Transverse colon (tissue), 4 donors: ENCODE data around the gene HERC2. TPM values are rescaled to one million over a fixed set of nuclear protein-coding genes. Genes with fewer than 3 reads are reported as not detected.

ENCODE experiments used
- DNase-seq: peaks from one replicate; pipeline ENCODE4 v3.0.0-alpha.2; 2019
- H3K27ac ChIP-seq, 4 donors: fragments of 200-600 bp; sonication (generic); 2 replicates each; pipeline ENCODE4 v1.5.1; 2016 to 2018; ENCODE audit warnings: inconsistent platforms in 4 of 4
- H3K27me3 ChIP-seq: fragments of 200-600 bp; sonication (generic); 2 replicates; pipeline ENCODE4 v1.5.1; 2017; ENCODE audit warnings: inconsistent platforms
- H3K36me3 ChIP-seq, 4 donors: fragments of 200-600 bp; sonication (generic); 2 replicates each; pipeline ENCODE4 v1.5.1; 2017 to 2019; ENCODE audit warnings: inconsistent platforms in 4 of 4
- H3K4me1 ChIP-seq, 4 donors: fragments of 200-600 bp; sonication (generic); 2 replicates each; pipeline ENCODE4 v1.5.1; 2017 to 2020; ENCODE audit warnings: inconsistent platforms in 4 of 4
- H3K4me3 ChIP-seq, 4 donors: fragments of 200-600 bp; sonication (generic); 1 replicate in 1 of 4; 2 replicates in 3 of 4; pipeline versions ENCODE4 v1.5.1 to v1.6.1; 2017 to 2019; ENCODE audit warnings: inconsistent platforms in 4 of 4
- H3K9me3 ChIP-seq, 2 donors: fragments of 200-600 bp; sonication (generic); 2 replicates each; pipeline ENCODE4 v1.5.1; 2017 to 2019; ENCODE audit warnings: inconsistent platforms in 2 of 2
- EP300 ChIP-seq: sonication (generic); formaldehyde crosslinking; IDR thresholded peaks from one replicate; pipeline ENCODE4 v1.6.1; 2017; ENCODE audit warnings: antibody characterized with exemption, low read depth
- POLR2A ChIP-seq: fragments of 450-650 bp; IDR thresholded peaks from one replicate; pipeline ENCODE4 v1.6.1; 2016; ENCODE audit warnings: antibody characterized with exemption, mild to moderate bottlenecking, moderate library complexity
- POLR2AphosphoS5 ChIP-seq, 3 donors: sonication (generic); formaldehyde crosslinking; IDR thresholded peaks; one replicate each; pipeline ENCODE4 v1.6.1; 2016; ENCODE audit warnings: antibody characterized with exemption in 3 of 3
- WGBS, 2 donors: methylation state at CpG; one replicate each; pipeline ENCODE4 v1.1.5; 2018; ENCODE audit warnings: low coverage in 1 of 2; 5-methylcytosine and 5-hydroxymethylcytosine counted together
- in situ Hi-C, 4 donors: fragments of 200-750 bp; cut with MboI; loops; one replicate each; pipeline versions ENCODE4 v1.15.0 to v1.15.1; 2017; ENCODE audit warnings: low sequenced_read_pairs in 3 of 4, low pct_ligation_motif_present in 1 of 4, low pct_unique_long_range_greater_than_20kb in 1 of 4
- intact Hi-C: fragments of 100-400 bp; cut with DNase I; formaldehyde crosslinking; loops from one replicate; pipeline ENCODE4 v1.15.1; 2023; ENCODE audit warnings: low total_unique reads
- total RNA-seq, 4 donors: library from RNA; depleted of rRNA; stranded (reverse); fragments of >200 nt; gene quantifications; one replicate each; pipeline ENCODE4 v1.1.0, GENCODE V29; 2016
- TF ChIP-seq, protein P1 (sequence below), 5 experiments: fragments of 200-600 bp in 3 of 5; fragments of 450-650 bp in 2 of 5; sonication (generic) in 3 of 5; IDR thresholded peaks; 1 replicate in 2 of 5; 2 replicates in 3 of 5; pipeline ENCODE4 v1.5.1; 2016 to 2017; ENCODE audit warnings: antibody characterized with exemption in 5 of 5, inconsistent platforms in 3 of 5, mild to moderate bottlenecking in 2 of 5, moderate library complexity in 1 of 5

HERC2 gene
- total RNA-seq, 4 donors from 2014 or later, result 64.9 to 182 (median 83.7) TPM

DNA sequence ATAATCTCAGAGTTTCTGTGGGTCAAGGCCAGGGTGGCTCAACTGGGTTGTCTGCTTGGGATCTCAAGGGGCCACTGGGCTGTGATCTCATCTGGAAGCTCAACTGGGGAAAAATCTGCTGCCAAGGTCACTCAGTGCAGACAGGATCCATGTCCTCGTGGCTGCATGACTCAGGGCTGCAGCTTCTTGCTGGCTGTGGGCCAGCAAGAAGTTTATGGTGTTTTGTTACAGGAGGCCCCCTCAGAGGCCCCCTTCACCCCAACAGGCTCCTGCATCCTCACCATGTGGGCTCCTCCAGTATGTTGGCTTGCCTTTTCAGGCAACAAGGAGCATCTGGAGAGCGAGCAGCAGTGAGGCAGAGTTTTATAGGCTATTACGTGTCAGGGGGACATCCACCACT, 237.4 kb downstream of the HERC2 start:
- TF ChIP-seq, protein P1, sequence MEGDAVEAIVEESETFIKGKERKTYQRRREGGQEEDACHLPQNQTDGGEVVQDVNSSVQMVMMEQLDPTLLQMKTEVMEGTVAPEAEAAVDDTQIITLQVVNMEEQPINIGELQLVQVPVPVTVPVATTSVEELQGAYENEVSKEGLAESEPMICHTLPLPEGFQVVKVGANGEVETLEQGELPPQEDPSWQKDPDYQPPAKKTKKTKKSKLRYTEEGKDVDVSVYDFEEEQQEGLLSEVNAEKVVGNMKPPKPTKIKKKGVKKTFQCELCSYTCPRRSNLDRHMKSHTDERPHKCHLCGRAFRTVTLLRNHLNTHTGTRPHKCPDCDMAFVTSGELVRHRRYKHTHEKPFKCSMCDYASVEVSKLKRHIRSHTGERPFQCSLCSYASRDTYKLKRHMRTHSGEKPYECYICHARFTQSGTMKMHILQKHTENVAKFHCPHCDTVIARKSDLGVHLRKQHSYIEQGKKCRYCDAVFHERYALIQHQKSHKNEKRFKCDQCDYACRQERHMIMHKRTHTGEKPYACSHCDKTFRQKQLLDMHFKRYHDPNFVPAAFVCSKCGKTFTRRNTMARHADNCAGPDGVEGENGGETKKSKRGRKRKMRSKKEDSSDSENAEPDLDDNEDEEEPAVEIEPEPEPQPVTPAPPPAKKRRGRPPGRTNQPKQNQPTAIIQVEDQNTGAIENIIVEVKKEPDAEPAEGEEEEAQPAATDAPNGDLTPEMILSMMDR (IDR thresholded peaks at IDR 0.05), result no peak
- no peak for TF ChIP-seq EP300
- no peak overlapping the region for H3K27ac ChIP-seq
- no peaks in the 10 kb centered on the region for H3K36me3 ChIP-seq
- H3K9me3 ChIP-seq, result peaks cover 0 to 7% of the 10 kb centered on the region in 2 donors
- WGBS, 2 donors, result 65% methylated on average over 3 of the region's 3 CpGs; no CpG with 5 or more reads in 1 of the 2 donors
- H3K4me1 ChIP-seq, result peaks cover 0 to 14% (median 8%) of the 10 kb centered on the region in 4 donors
- DNase-seq, result no peak
- H3K27me3 ChIP-seq, result no peaks in the 10 kb centered on the region
- H3K4me3 ChIP-seq, result no peak overlapping the region
- intact Hi-C loops (no loop called here), in situ Hi-C loops (no loop called here)

DNA sequence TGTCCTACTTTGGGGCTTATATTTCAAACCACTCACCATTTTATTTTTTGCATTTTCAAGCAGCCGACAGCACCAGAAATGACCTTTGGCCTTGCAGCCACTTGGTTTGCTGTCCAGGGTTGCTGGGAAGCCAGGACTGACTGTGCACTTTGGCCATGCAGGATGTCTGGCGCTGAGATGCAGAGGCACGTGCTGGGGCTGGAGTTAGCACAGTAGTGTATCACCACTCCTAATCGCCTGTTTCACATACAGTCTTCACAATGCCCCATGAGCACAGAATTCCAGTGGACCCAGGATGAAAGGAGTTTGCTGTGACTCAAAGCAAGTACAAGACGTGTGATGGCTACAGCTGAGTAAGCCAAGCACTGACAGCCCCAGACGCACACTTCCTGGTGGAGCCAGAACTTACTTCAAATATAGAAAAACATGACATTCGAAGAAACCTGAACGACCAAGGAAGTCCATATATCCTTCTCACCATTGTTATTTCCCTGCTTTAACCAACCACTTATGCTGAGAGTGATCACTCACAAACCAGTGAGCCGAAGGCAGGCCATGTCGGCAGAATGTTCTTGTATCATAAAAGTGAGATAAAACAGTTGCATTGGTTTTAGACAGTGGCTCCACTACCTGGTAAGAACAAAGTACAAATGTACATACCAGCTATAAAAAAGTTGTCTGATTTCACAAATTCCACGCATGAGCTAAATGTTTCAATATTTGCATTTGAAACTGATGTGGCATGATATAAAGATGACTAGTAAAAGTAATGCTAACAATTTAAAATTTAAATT, 238.9 kb downstream of the HERC2 start:
- TF ChIP-seq, protein P1 (IDR thresholded peaks at IDR 0.05), result no peak
- TF ChIP-seq POLR2AphosphoS5 (IDR thresholded peaks at IDR 0.05) (no peak), POLR2A (no peak), EP300 (no peak)
- H3K27ac ChIP-seq, result no peak overlapping the region
- intact Hi-C loops (no loop called here), in situ Hi-C loops (no loop called here)
- no peaks in the 10 kb centered on the region for H3K27me3 ChIP-seq
- no peaks in the 10 kb centered on the region for H3K36me3 ChIP-seq
- H3K4me3 ChIP-seq, result no peak overlapping the region
- DNase-seq, result peak; percentile 50
- peaks cover 0 to 14% (median 8%) of the 10 kb centered on the region in 4 donors for H3K4me1 ChIP-seq
- no peaks in the 10 kb centered on the region for H3K9me3 ChIP-seq
- WGBS, 2 donors, result 36 to 44% methylated on average over 5 to 11 of the region's 11 CpGs

DNA sequence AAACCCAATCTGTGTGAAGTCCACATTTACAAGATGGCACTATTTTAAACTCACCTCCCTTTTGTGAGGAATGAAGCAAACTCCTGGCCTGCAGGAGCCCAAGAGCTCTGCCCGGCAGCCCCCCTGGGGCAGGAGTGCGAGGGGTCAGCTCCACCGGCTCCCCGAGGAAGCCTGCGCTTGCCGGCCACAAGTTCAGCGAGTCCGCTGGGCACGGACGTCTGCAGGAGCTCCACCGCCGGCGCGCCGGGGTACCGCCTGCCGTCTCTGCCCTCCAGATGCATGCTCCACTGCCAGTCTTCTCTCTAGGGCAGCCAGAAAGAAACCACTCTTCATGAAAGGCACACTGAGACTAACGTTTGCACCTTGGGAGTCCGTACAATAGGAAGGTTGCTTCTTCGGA, 240.4 kb downstream of the HERC2 start:
- TF ChIP-seq POLR2AphosphoS5 (IDR thresholded peaks at IDR 0.05), result no peak
- TF ChIP-seq, protein P1 (IDR thresholded peaks at IDR 0.05), result no peak
- no peak for TF ChIP-seq EP300
- TF ChIP-seq POLR2A, result no peak
- peaks cover 0 to 14% (median 8%) of the 10 kb centered on the region in 4 donors for H3K4me1 ChIP-seq
- WGBS, 2 donors, result 99% methylated on average over 20 of the region's 20 CpGs; no CpG with 5 or more reads in 1 of the 2 donors
- intact Hi-C loops (no loop called here), in situ Hi-C loops (no loop called here)
- no peak overlapping the region for H3K4me3 ChIP-seq
- H3K27me3 ChIP-seq, result no peaks in the 10 kb centered on the region
- H3K9me3 ChIP-seq, result no peaks in the 10 kb centered on the region
- H3K36me3 ChIP-seq, result no peaks in the 10 kb centered on the region
- H3K27ac ChIP-seq, result no peak overlapping the region
- no peak for DNase-seq

DNA sequence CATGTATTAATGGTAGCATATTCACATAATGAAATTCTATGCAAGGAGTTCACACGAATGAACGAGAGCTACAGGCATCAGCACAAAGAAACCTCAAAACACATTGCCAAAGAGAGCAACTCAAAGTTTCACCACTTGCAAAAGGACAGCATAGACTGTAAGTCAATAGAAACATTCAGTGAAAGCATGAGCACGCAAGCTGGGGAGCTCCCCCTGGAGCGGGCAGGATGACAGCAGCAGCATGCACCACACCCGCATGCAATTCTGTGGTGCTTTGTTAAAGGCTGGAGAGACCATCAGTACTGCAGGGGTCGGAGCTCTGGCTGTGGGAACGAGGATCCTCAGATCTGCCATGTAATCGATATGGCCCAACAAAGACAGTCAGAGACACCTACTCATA, 241.6 kb downstream of the HERC2 start:
- no peak for DNase-seq
- H3K27ac ChIP-seq, result no peak overlapping the region
- WGBS, 2 donors, result 83 to 90% methylated on average over 8 of the region's 8 CpGs
- H3K27me3 ChIP-seq, result no peaks in the 10 kb centered on the region
- no peaks in the 10 kb centered on the region for H3K36me3 ChIP-seq
- intact Hi-C loops (no loop called here), in situ Hi-C loops (no loop called here)
- peaks cover 0 to 14% (median 8%) of the 10 kb centered on the region in 4 donors for H3K4me1 ChIP-seq
- TF ChIP-seq POLR2AphosphoS5 (IDR thresholded peaks at IDR 0.05) (no peak), POLR2A (no peak), EP300 (no peak)
- TF ChIP-seq, protein P1 (IDR thresholded peaks at IDR 0.05), result no peak
- no peaks in the 10 kb centered on the region for H3K9me3 ChIP-seq
- no peak overlapping the region for H3K4me3 ChIP-seq
